ENCODE measurements around the gene EPHA3. TPM values are rescaled to one million over a fixed set of nuclear protein-coding genes. Genes with fewer than 3 reads are reported as not detected.

Gene EPHA3
- total and polyA plus RNA-seq, 2 of the 4 experiments (the other 2 are of a cell fraction): 0.10 to 0.18 TPM

- no peak overlapping the region for H3K4me2 ChIP-seq (ENCODE audit: low read depth, low read length)
- H2BK5ac ChIP-seq (ENCODE audit: low read depth, low read length, poor library complexity, severe bottlenecking): no peak overlapping the region
- ChIA-PET POLR2A (ENCODE audit: unreplicated experiment) (no interaction called here), CTCF (no interaction called here)
- dilution Hi-C loops (cut with HindIII; ENCODE audit: low sequenced_read_pairs, unreplicated experiment) (no loop called here), in situ Hi-C loops (cut with MboI; ENCODE audit: low sequenced_read_pairs) (no loop called here), intact Hi-C loops (cut with micrococcal nuclease) (no loop called here)
- no peak for ATAC-seq (ENCODE audit: low read depth)
- no peaks in the 10 kb centered on the region for H3K9me3 ChIP-seq (ENCODE audit: control insufficient read depth, insufficient read depth, low read length)
- no peak overlapping the region for H2AFZ ChIP-seq (replicated peaks; ENCODE audit: low read length, poor library complexity)
- H2AK5ac ChIP-seq (ENCODE audit: low read depth, low read length): no peak overlapping the region
- H3K56ac ChIP-seq (ENCODE audit: extremely low read depth, insufficient read depth, low read length): no peak overlapping the region
- no peaks in the 10 kb centered on the region for H3K36me3 ChIP-seq (ENCODE audit: control insufficient read depth, insufficient read depth, low read length)
- WGBS, 2 experiments (ENCODE audit: extremely low coverage in 2 of 2, insufficient read length in 1 of 2): no CpG with 5 or more reads among the region's 1 CpG
- H3K9me1 ChIP-seq (ENCODE audit: insufficient read depth, low read length): no peaks in the 10 kb centered on the region
- no peak overlapping the region for H3K23ac ChIP-seq (ENCODE audit: low read depth, low read length)
- H3K79me1 ChIP-seq (ENCODE audit: low read depth in 1 of 2, low read length in 2 of 2): no peaks in the 10 kb centered on the region
- no peak overlapping the region for H4K5ac ChIP-seq (ENCODE audit: low read depth, low read length)
- no peak overlapping the region for H2BK120ac ChIP-seq (ENCODE audit: low read depth, low read length)
- no peaks in the 10 kb centered on the region for H3K27me3 ChIP-seq (ENCODE audit: control insufficient read depth, insufficient read depth, low read length)
- no peak overlapping the region for H2AK9ac ChIP-seq (replicated peaks; ENCODE audit: low read depth, low read length, poor library complexity)
- no peak overlapping the region for H3K4ac ChIP-seq (ENCODE audit: low read depth, low read length)
- no peak overlapping the region for H3K9ac ChIP-seq (ENCODE audit: low read depth, low read length)
- H2BK15ac ChIP-seq (ENCODE audit: low read depth, low read length): no peak overlapping the region
- H3K18ac ChIP-seq (ENCODE audit: low read depth, low read length): no peak overlapping the region
- no peaks in the 10 kb centered on the region for H3K4me1 ChIP-seq (ENCODE audit: control insufficient read depth, insufficient read depth, low read length)
- no TSS peak for BruUV-seq (replicated peaks)
- H2BK20ac ChIP-seq (ENCODE audit: low read depth, low read length): no peak overlapping the region
- no peak overlapping the region for H4K91ac ChIP-seq (ENCODE audit: insufficient read depth, low read depth, low read length)
- TF ChIP-seq SMC3 (IDR thresholded peaks at IDR 0.05; ENCODE audit: low read depth, low read length) (no peak), RAD21 (IDR thresholded peaks at IDR 0.05; ENCODE audit: low read length) (no peak), MXI1 (IDR thresholded peaks at IDR 0.05; ENCODE audit: borderline replicate concordance, low read depth, low read length) (no peak), CHD1 (IDR thresholded peaks at IDR 0.05; ENCODE audit: low read depth, low read length) (no peak), CTCF (conservative IDR thresholded peaks at IDR 0.05; ENCODE audit: low read depth, low read length) (no peak), FOS (IDR thresholded peaks at IDR 0.05; ENCODE audit: low read depth, low read length) (no peak), BHLHE40 (IDR thresholded peaks at IDR 0.05; ENCODE audit: low read depth, low read length) (no peak)
- H4K8ac ChIP-seq (ENCODE audit: low read depth in 2 of 2, low read length in 2 of 2): no peak overlapping the region
- H4K20me1 ChIP-seq (ENCODE audit: insufficient read depth, low read length): no peaks in the 10 kb centered on the region
- H3K27ac ChIP-seq (ENCODE audit: insufficient read depth, low read length): no peak overlapping the region
- DNase-seq: no peak
- H3K14ac ChIP-seq (replicated peaks; ENCODE audit: low read depth, low read length): no peak overlapping the region
- no peak overlapping the region for H3K4me3 ChIP-seq (ENCODE audit: insufficient read depth, low read depth, low read length)
These were observed 138.9 kb downstream of the EPHA3 start for GRCh38 chr3:89246326-89246725.
